NCI-H1417 treated with DMSO at 0.1 percent for 48 hours (cell line): ENCODE results near the gene RELA.

Experiments used
- DNase-seq: peaks from one replicate; lab custom pipeline; 2025; lab: John Stamatoyannopoulos, UW

Gene RELA

GRCh38 chr11:65633390-65634108 is 29.2 kb downstream of the RELA start:
- no peak for DNase-seq

GRCh38 chr11:65630215-65630614 is 32.5 kb downstream of the RELA start:
- DNase-seq: no peak

- no peak for DNase-seq
Measured at GRCh38 chr11:65629579-65629978, 33.1 kb downstream of the RELA start.

GRCh38 chr11:65627202-65627601 is 35.5 kb downstream of the RELA start:
- no peak for DNase-seq

- no peak for DNase-seq
Measured at GRCh38 chr11:65625628-65626342, 36.9 kb downstream of the RELA start.

GRCh38 chr11:65624931-65625627 is 37.6 kb downstream of the RELA start:
- DNase-seq: no peak

- DNase-seq: no peak
Measured at GRCh38 chr11:65623852-65624616, 38.7 kb downstream of the RELA start.

GRCh38 chr11:65623177-65623576 is 39.5 kb downstream of the RELA start:
- no peak for DNase-seq

- no peak for DNase-seq
Measured at GRCh38 chr11:65622011-65622410, 40.7 kb downstream of the RELA start.

GRCh38 chr11:65621460-65621859 is 41.3 kb downstream of the RELA start:
- no peak for DNase-seq

GRCh38 chr11:65620666-65621065 is 42.0 kb downstream of the RELA start:
- no peak for DNase-seq

GRCh38 chr11:65619281-65619928 is 43.3 kb downstream of the RELA start:
- no peak for DNase-seq

GRCh38 chr11:65618763-65619162 is 44.0 kb downstream of the RELA start:
- no peak for DNase-seq

- DNase-seq: no peak
Measured at GRCh38 chr11:65617990-65618751, 44.5 kb downstream of the RELA start.

- no peak for DNase-seq
Measured at GRCh38 chr11:65617136-65617850, 45.4 kb downstream of the RELA start.

- no peak for DNase-seq
Measured at GRCh38 chr11:65616575-65617001, 46.1 kb downstream of the RELA start.

- no peak for DNase-seq
Measured at GRCh38 chr11:65615950-65616574, 46.7 kb downstream of the RELA start.

- peak; percentile 100 for DNase-seq
Measured at GRCh38 chr11:65615229-65615949, 47.3 kb downstream of the RELA start, which contains the start of gene PCNX3. TSS of gene PCNX3 (plus strand) at chr11:65615776. CDS start at chr11:65616312, 536 bp downstream.
